ENCODE data around the gene UNC5B. TPM values are rescaled to one million over a fixed set of nuclear protein-coding genes. Genes with fewer than 3 reads are reported as not detected.

The UNC5B gene
- total RNA-seq, result 22.0 and 24.2 TPM in 2 replicates

GRCh38 chr10:71212318-71213126 is at the start of gene UNC5B:
UNC5B (plus strand) TSS chr10:71212570; CDS start chr10:71212986, 416 bp downstream.

GRCh38 chr10:71319042-71319799 is 106.9 kb downstream of the UNC5B start, which contains the start of gene SLC29A3:
SLC29A3 (plus strand) TSS chr10:71319259; CDS start chr10:71319310, 51 bp downstream.

Other genes with a start within 250 kb of the UNC5B start
- gene SLC29A3, start 106.7 kb downstream of the UNC5B start, total RNA-seq, result 1.1 and 1.5 TPM in 2 replicates
- gene CDH23, start 184.3 kb downstream of the UNC5B start, total RNA-seq, result 0.14 and 0.18 TPM in 2 replicates

All from smooth muscle cell of bladder (primary cell).